Lower leg skin (tissue), 3 donors: ENCODE data around the gene NTNG1.

Experiments
- CTCF ChIP-seq, 3 donors: fragments of 450-650 bp; IDR thresholded peaks; one replicate each; pipeline ENCODE4 v1.5.1; 2016; ENCODE audit warnings: antibody characterized with exemption in 3 of 3, mild to moderate bottlenecking in 3 of 3, moderate library complexity in 2 of 3
- POLR2A ChIP-seq, 2 donors: fragments of 450-650 bp; IDR thresholded peaks; one replicate each; pipeline ENCODE4 v1.6.1; 2016 to 2017; ENCODE audit warnings: antibody characterized with exemption in 2 of 2, mild to moderate bottlenecking in 1 of 2, moderate library complexity in 1 of 2

GRCh38 chr1:107091418-107091817, 49.4 kb upstream of the NTNG1 start:
- no peak for TF ChIP-seq POLR2A (IDR thresholded peaks at IDR 0.05)
- TF ChIP-seq CTCF (IDR thresholded peaks at IDR 0.05) = no peak
